HG03457 (cell line): ENCODE results near the gene IL12RB2.

Experiments used
- ATAC-seq: cut with Tn5 transposase; IDR thresholded peaks from one replicate; pipeline ENCODE4 v1.9.1; 2021; ENCODE audit warnings: moderate number of reproducible peaks; ENCODE audit not compliant: unreplicated experiment

IL12RB2 gene

GRCh38 chr1:67313934-67314671, 6.4 kb downstream of the IL12RB2 start:
- no peak for ATAC-seq

GRCh38 chr1:67314696-67315095, 7.0 kb downstream of the IL12RB2 start:
- no peak for ATAC-seq

- no peak for ATAC-seq
Measured at GRCh38 chr1:67316180-67316902, 8.7 kb downstream of the IL12RB2 start.

DNA sequence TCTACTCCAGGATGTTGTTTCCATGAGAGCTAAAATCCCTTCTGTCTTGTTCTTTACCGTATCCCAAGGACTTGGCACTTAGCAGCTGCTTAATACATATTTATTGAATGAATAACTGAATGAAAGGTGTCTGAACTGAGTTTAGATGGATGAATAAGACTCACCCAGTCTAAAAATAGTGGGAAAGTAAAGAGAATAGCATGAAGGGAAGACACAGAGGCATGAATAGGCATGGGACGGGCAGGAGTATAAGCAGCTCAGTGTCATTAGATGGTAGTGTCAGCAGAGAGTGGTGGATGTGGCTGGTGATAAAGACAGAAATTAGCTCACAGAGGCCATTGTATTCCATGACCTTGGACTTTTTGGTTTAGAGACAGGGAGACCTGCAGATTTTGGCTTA, 9.2 kb downstream of the IL12RB2 start:
- no peak for ATAC-seq

- no peak for ATAC-seq
Measured at GRCh38 chr1:67317803-67318202, 10.1 kb downstream of the IL12RB2 start.

GRCh38 chr1:67322442-67322841, 14.8 kb downstream of the IL12RB2 start:
- no peak for ATAC-seq

- ATAC-seq, result no peak
Measured at GRCh38 chr1:67323087-67323486, 15.4 kb downstream of the IL12RB2 start.

DNA sequence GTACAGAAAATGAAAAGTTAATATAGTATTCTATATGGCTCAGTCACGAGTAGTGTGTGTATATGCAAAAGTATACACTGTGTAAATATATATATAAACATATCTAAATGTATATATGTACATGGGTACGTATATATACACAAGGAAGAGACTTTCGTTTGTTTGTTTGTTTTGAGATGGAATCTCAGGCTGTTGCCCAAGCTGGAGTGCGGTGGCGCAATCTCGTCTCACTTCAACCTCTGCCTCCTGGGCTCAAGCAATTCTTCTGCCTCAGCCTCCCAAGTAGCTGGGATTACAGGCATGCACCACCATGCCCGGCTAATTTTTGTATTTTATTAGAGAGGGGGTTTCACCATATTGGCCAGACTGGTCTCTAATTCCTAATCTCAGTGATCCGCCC, 16.4 kb downstream of the IL12RB2 start:
- no peak for ATAC-seq

DNA sequence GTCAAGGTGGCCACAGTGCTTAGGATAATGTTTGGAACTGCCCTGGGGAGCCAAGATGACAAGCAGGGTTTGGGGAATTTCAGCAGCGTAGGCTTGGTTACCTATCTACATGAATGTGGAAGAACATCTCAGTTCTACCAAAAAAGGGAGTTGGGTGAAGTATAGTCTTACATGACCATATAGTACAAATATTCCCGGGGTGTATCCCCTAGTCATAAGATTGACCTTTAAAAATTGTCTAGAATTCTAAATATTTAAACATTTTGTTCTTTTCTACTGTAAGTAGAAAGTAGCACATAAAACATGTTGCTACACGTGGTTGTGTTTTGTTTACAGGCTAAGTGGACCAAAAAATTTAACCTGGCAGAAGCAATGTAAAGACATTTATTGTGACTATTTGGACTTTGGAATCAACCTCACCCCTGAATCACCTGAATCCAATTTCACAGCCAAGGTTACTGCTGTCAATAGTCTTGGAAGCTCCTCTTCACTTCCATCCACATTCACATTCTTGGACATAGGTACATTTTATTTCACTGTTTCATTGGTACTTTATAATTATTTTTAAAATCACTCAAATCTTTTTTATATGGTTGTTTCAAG, 20.3 kb downstream of the IL12RB2 start:
- no peak for ATAC-seq

- ATAC-seq, result peak; percentile 84
Measured at GRCh38 chr1:67332653-67333529, 25.2 kb downstream of the IL12RB2 start.

- ATAC-seq, result no peak
Measured at GRCh38 chr1:67333603-67334002, 25.9 kb downstream of the IL12RB2 start.

- ATAC-seq, result no peak
Measured at GRCh38 chr1:67335411-67335810, 27.7 kb downstream of the IL12RB2 start.

DNA sequence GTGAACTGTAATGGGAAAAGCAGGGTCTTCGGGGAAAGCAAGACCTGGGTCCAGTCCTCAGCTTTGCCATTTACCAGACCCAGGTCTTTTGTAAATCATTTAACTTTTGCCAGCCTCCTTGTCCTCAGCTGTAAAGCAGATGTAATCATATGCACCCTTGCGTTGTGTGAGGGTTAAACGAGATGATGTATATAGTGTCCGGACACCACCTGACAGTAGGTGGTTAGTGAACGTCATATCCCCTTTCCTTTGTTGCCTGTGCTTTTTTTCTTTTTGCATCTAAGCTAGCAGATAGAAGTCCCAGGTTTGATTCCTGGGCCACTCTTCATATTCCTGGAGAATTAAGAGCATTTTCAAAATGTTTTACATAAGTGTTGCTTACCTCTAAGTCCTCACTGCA, 28.5 kb downstream of the IL12RB2 start:
- no peak for ATAC-seq

- no peak for ATAC-seq
Measured at GRCh38 chr1:67336783-67337182, 29.1 kb downstream of the IL12RB2 start.

DNA sequence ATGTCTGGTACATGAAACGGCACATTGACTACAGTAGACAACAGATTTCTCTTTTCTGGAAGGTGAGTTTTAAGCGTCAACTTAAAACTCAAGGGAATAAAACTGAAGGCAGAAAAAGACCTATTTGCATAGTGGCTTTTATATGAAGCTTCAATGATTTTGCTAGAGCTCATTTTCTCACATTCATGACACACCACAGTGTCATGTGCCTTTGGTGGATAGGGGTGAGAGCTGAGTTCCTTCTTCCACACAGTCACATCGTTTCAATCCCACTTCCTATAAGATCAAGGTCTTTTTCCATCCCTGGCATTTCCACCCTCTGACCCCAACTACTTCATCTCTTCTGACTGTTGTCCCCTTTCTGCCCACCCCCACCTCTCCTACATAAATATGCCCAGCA, 31.0 kb downstream of the IL12RB2 start:
- ATAC-seq, result no peak

- ATAC-seq, result peak; percentile 40
Measured at GRCh38 chr1:67339623-67340343, 32.1 kb downstream of the IL12RB2 start.

- ATAC-seq, result no peak
Measured at GRCh38 chr1:67342076-67342890, 34.6 kb downstream of the IL12RB2 start.

- no peak for ATAC-seq
Measured at GRCh38 chr1:67345556-67345955, 37.9 kb downstream of the IL12RB2 start.

GRCh38 chr1:67346982-67347381, 39.3 kb downstream of the IL12RB2 start:
- ATAC-seq, result no peak
